ENCODE results near the gene MAGI3.
"Not testable (repeated sequence)": the region's sequence is repeated elsewhere in the genome, so short reads cannot be mapped to it uniquely, and the experiment has no call there.

Gene MAGI3

DNA sequence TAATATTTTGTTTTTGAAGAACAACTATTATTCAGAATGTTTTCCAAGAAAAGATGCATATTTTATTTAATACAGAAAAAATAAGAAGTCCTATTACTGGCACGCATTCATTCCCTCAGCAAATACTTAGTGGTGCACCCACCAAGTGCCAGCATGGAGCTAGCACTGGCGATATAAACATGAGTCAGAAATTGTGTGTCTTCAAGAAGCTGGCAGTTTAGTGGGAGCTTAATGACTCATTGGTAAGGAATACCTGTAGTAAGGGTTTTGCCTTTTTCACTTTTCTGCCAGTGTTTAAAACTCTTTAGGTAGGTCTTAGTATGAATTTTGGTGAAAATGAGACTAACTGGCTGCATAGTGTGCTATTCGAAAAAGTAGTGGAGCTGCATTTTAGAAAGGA, 6.3 kb downstream of the MAGI3 start:
- DNase-seq (ENCODE audit: low read depth, low spot score): no peak

GRCh38 chr1:113399062-113399583, 8.8 kb downstream of the MAGI3 start:
- no peak for DNase-seq (ENCODE audit: low read depth, low spot score)

DNA sequence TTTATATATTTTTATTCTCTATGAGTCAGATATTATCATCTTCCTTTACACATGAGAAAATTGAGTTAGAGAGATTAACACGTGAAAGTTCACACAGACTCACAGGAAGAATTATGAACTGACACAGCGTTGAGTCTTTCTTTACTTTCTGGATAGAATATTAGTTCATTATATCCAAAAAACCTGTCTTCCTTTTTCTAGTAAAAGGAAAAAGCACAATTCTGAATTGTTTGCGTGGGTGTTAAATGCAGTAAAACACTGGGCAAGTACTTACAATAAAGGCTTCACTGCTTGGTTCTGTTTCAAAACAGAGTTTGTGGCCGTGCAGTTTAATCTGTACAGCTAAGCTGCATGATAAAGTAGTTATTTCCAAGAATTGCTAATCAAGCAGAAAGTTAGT, 10.8 kb downstream of the MAGI3 start:
- no peak for DNase-seq (ENCODE audit: low read depth, low spot score)

DNA sequence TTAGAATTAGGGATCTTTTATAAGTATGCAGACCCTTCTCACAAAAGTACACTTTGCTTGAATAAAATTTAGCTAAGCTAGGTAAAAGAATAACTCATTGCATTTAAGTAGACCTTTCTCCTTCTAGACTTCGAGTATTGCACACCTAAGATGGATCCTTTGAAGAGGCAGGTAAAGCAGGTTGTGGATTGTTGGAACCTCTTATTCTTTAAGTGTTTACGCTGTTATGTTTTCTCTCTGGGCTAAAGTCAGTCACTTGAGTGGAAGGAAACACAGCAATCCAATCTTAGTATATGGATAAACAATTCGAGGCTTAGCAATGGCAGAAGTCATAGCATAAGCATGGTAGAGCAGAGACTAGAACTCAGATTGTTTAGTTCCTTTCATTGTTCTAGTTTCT, 11.4 kb downstream of the MAGI3 start:
- no peak for DNase-seq (ENCODE audit: low read depth, low spot score)

DNA sequence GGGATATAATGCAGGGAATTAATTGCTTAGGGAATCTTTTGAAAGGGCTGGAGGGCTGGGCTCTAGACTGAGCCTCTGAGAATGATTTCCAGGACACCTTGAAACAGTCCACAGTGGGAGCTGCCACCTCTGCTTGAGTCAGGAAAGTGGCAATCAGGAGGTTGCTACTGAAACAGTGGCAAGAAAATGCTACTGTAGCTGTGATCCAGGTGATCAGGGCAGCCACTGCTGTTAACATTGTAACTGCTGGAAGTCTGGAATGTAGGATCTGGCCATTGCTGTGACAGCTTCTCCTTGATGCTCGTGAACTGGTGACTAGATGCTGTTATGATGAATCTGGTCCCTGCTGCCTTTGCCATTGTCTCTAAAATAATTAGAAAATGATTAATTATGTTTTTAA, 12.8 kb downstream of the MAGI3 start:
- no peak for DNase-seq (ENCODE audit: low read depth, low spot score)

- no peak for DNase-seq (ENCODE audit: low read depth, low spot score)
These were observed 15.3 kb downstream of the MAGI3 start for GRCh38 chr1:113405573-113405972.

- not testable (repeated sequence) for DNase-seq (ENCODE audit: low read depth, low spot score)
These were observed 15.8 kb downstream of the MAGI3 start for GRCh38 chr1:113406149-113406548.

DNA sequence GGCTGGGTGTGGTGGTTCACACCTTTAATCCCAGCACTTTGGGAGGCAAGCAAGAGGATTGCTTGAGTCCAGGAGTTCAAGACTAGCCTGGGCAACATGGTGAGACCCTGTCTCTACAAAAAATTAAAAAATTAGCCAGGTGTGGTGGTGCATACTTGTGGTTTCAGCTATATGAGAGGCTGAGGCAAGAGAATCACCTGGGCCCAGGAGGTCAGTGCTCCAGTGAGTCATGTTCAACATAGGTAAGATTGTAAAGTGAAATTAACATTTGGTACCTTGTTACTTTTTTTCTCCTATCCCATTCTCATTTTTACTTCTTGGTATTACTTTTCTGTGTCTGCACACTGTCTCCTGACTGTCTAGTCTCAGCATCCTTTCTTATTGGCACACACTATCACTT, 19.0 kb downstream of the MAGI3 start:
- DNase-seq (ENCODE audit: low read depth, low spot score): no peak

- not testable (repeated sequence) for DNase-seq (ENCODE audit: low read depth, low spot score)
These were observed 21.7 kb downstream of the MAGI3 start for GRCh38 chr1:113412020-113412419.

DNA sequence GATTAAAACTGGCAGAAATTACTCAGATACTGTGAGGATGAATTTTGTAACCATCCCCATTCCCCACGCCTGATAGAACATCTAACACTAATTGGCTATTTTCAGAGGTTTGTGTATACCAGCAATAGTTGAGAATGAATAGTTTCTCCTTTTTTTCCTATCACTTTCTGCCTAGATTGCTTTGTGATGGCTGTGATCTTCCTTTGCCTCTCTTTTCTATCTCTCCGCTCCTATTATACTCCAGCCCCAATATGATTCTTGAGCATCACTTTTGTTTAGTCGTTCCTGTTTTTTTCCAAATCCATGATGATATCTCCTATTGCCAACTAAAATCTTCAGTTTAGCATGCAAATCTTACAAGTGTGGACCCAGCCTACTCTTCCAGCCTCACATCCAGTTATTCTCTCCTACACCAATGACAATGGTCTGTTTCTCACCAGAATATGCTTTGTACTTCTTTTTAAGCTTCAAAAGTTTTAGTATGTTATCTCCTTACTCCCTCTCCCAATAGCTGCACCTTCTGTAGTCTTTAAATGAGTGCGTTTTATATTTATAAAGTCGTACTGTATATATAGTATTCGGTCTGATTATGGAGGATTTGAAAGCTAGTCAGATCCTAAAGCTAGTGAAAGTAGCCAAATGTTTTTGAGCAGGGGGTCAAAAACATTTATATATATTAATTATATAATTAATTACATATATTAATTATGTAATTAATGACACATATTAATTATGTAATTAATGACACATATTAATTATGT, 25.2 kb downstream of the MAGI3 start:
- DNase-seq (ENCODE audit: low read depth, low spot score): no peak

- not testable (repeated sequence) for DNase-seq (ENCODE audit: low read depth, low spot score)
These were observed 25.8 kb downstream of the MAGI3 start for GRCh38 chr1:113416071-113416470.

GRCh38 chr1:113416496-113416895, 26.2 kb downstream of the MAGI3 start:
- DNase-seq (ENCODE audit: low read depth, low spot score): no peak

DNA sequence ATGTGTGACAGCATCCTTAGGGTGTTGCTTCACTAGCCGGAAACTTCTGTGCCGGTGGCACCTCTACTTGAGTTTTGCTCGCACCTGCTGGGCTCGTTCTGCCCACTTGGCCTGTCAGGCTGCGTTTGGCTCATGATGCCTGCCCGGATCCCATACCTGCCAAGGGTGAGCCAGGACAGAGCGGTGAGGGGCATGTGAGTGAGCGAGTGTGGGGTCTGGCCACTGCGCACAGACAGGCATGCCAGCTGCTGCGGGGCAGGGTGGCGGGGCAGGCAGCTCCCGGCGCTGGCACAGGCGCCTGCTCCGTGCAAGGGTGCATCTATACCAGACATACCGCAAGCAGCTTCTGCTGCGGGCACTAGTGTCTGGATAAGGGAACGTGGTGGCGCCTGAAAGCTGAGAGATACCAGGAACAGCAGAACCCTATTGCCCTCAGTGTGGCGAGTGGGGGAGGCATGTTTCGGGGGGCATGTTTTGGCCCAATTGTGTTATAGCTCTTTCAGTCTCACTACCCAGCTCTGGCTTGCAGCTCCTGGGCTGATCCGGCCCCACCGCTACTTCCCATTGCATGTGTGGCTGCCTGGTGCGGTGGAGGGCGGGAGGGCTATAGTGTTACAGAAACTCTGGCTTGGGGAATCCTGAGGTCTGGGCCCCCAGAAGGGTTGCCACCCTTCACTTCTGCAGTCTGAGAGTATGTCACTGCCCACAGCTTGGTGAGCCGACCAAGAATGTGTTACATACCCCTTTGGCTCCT, 32.2 kb downstream of the MAGI3 start:
- no peak for DNase-seq (ENCODE audit: low read depth, low spot score)

- no peak for DNase-seq (ENCODE audit: low read depth, low spot score)
These were observed 33.5 kb downstream of the MAGI3 start for GRCh38 chr1:113423826-113424225.

DNA sequence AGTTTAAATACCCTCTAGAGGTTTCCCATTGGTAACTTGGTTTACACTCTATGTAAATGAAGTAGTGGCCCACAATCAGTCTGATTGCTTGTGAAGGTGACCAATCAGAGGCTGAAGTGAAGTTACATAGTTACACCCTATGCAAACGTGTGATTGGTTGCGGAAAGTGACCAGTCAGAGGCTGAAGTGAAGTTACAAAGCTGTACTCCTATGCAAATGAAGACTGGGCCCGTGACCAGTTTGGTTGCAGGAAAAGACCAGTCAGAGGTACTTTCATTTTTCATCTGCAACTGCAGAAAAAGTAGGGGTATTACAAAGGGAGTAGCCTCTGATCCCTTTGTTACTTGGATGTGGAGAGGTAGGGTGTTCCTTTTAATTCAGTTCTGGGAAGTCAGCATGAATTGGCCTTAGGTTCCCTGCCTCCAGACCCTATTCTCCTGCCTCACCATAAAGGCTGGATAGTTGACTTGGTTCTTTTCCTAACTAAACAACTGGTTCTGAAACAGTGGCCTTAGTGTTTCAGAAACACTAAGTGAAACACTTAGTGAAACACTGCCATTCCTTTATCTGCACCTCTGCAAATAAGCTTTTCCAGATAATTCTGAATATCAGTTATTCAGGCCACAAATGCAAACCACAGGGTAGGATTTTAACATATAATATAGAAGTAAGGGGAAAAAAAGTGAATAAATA, 39.3 kb downstream of the MAGI3 start:
- no peak for DNase-seq (ENCODE audit: low read depth, low spot score)

DNA sequence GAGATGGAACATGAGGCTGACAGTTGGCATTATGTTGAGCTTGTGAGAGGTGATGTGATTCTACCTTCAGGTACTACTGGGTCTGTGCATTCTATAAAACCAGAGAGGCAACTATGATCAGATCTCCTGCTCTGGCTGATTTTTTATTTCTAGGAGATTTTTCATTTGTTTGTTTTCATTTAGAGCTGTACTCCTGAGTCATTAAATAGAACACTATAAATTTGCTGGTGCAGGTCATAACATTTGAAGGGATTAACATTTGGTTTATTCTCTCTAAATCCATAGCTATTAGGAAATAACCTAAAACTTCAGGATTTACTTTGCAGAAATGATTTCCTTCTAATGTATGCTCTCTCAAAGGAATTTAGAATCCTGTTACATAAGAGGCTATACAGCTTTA, 42.9 kb downstream of the MAGI3 start:
- no peak for DNase-seq (ENCODE audit: low read depth, low spot score)

DNA sequence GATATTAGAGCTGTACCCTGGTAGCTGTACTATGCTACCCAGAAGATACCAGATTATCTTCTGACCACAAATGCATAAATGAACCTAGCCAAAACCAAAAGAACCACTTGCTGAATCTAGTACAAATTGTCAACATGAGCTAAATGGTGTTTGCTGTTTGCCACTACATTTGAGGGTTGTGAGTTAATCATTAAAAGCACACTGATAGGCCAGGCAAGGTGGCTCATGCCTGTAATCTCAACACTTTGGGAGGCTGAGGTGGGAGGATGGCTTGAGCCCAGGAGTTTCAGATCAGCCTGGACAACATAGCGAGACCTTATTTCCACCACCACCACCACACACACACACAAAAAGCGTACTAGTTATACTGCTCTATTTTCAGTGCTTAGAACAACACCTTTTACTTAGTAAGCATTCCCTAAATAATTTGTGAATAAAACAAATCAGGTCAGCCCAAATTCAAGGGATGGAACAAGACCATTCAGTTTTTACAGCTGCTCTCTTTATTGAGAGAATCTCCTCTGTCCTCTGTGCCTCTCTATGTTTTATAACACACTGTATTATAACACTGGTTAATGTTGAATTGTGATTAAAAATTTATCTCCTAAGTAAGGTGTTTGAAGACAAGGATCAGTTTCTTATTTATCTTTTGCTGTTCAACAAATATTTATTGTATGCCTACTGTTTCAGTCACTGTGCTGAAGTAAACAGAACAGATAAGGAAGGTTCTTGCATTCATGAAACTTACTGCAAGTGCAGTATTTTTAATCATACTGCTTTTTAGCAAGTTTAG, 44.0 kb downstream of the MAGI3 start:
- no peak for DNase-seq (ENCODE audit: low read depth, low spot score)

GRCh38 chr1:113434874-113435175, 44.5 kb downstream of the MAGI3 start:
- no peak for DNase-seq (ENCODE audit: low read depth, low spot score)

DNA sequence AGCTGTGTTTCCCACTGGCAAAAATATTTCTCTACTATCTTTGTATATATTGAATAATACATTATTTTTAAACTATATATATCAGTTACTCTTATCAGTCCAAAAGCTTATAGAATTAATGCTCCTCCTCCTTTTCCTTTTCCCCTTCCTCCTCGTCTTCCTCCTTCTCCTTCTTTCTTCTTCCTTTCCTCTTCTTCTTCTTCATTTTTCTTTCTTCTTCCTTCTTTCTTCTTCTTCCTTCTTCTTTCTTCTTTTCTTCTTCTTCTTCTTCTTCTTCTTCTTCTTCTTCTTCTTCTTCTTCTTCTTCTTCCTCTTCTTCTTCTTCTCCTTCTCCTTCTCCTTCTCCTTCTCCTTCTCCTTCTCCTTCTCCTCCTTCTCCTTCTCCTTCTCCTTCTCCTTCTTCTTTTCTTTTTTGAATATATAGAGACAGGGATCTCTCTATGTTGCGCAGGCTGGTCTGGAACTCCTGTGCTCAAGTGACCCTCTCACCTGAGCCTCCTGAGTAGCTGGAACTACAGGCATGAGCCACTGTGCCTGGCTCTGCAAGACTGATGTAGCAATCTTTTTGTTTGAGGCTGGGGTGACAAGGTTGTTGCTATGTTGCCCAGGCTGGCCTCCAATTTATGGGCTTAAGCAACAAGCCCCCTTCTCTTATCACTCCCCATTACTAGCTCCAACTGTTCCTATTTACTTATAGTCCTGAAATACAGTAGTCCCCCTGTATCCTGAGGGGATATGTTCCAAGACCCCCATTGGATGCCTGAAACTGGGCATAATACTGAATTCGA, 47.4 kb downstream of the MAGI3 start:
- no peak for DNase-seq (ENCODE audit: low read depth, low spot score)

DNA sequence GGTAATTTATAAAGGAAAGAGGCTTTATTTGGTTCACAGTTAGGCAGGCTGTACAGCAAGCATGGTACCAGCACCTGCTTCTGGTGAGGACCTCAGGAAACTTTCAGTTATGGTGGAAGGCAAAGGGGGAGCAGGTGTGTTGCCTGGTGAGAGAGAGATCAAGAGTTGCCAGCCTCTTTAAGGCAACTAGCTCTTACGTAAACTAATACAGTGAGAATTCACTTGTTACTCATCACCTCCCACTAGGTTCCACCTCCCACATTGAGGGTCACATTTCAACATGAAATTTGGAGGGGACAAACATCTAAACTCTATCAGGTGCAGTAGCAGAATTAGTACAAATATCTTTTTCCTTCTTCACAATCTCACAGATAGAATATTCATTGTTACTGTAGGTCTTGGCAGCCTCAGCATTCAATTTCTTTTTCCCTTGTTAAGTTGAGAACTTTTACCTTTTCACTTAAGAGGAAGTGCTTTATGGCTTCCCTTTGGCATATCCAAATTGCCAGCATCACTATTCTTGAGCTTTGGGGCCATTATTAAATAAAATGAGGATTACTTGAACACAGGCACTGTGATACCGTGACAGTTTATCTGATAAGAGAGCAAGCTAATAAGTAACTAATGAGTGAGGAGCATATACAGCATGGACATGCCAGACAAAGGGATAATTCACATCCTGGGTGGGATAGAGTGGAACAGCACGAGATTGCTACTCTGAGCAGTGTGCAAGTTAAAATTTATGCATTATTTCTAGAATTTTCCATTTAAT, 48.4 kb downstream of the MAGI3 start:
- DNase-seq (ENCODE audit: low read depth, low spot score): no peak

Data from activated naive CD8-positive, alpha-beta T cell treated with anti-CD3 and anti-CD28 coated beads, Interleukin-2, amount 50 U/mL, for 16 hours (primary cell).